ENCODE data around the gene METTL15. TPM values are rescaled to one million over a fixed set of nuclear protein-coding genes. Genes with fewer than 3 reads are reported as not detected.
A peak's percentile ranks its signal among the peaks of the same experiment; 100 is the strongest.

METTL15 gene
- total RNA-seq (2021): 31.3 and 36.6 TPM in 2 replicates
- Bru-seq, nascent RNA: percentile 90 among the genes with signal in this experiment
- percentile 84 among the genes with signal in this experiment for BruChase-seq, experiment 1, labeled RNA remaining after a 2-hour chase
- percentile 67 among the genes with signal in this experiment for BruChase-seq, experiment 2, labeled RNA remaining after a 6-hour chase
- long read RNA-seq, full-length matches to known transcripts: 11 of 88 reads
- long read RNA-seq, partial matches to known transcripts: 52 of 88 reads
- long read RNA-seq, other reads (novel, unspliced or antisense): 25 of 88 reads

DNA sequence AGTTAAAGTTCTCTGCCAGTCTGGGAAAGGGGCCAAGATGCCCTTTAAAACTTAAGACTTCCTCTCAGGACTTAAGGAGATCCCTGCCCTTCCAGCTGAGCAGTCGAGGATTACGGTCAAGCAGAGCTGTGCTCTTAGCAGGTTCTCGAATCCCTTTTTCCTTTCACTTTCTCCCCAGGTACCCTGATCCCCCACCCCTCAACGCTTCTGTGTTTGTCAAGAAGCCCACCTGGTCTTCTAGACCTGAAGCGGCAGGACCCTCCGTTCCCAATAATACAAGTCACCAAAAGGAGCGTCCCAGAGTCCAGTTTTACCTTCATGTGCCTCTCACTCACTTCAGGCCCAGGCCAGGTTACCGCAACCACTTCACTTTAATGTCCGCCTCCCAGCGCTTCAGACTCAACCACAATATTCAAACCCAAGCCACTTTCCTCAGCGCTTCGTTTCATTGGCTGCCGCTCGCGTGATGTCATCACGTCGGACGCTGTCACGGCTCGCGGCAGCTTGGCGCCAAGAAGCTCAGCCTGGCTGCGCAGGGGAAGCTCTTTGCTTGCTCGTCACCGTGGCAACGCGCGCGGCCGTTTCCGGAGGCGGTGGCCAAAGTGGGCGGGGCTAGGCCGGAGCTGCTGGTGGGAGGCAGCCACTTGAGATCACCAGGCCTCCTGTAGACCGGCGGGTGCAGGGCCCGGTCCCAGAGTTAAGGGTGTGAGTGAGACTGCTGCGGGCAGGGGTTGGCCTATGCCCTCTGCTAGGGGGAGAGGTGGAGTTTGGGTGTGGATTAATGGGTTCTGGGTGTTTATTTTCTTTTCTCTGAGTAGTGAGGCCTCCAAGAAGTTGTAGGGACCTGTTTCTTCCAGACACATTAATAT, at the start of gene METTL15, which contains the start of gene KIF18A:
Gene METTL15 (plus strand): TSS at position 639 of the 869 bp plus-strand sequence. CDS start 4,947 bp downstream, outside the sequence.
Gene KIF18A (minus strand): TSS at position 407 of the 869 bp plus-strand sequence. CDS start 10,209 bp downstream, outside the sequence.
- BruUV-seq (replicated peaks): TSS peak; percentile 62
- Histone ChIP-seq H3K4me3 (ENCODE audit: low read depth, low read length, poor library complexity, severe bottlenecking) (peak within 1 kb of the TSS; percentile 57), H3K36me3 (ENCODE audit: insufficient read depth, low read length, poor library complexity, severe bottlenecking) (no peaks in the 10 kb centered on the region), H3K27me3 (replicated peaks; ENCODE audit: insufficient read depth, low read depth, low read length, poor library complexity) (no peaks in the 10 kb centered on the region), H3K27ac (ENCODE audit: low read depth, low read length, poor library complexity, severe bottlenecking) (peak within 1 kb of the TSS; percentile 86), H3K9me3 (ENCODE audit: low read depth, low read length, poor library complexity, severe bottlenecking) (no peaks in the 10 kb centered on the region), H3K4me1 (ENCODE audit: insufficient read depth, low read length, poor library complexity, severe bottlenecking) (peaks cover 59% of the 10 kb centered on the region)
- peak; percentile 100 for DNase-seq (ENCODE audit: low spot score)
- CTCF ChIA-PET: no interaction called here
- TF ChIP-seq EZH2 (IDR thresholded peaks at IDR 0.05; ENCODE audit: borderline replicate concordance, low read depth, low read length, poor library complexity, severe bottlenecking) (no peak), CTCF (conservative IDR thresholded peaks at IDR 0.05; ENCODE audit: low read depth, low read length) (no peak)
- intact Hi-C loops (cut with micrococcal nuclease; ENCODE audit: unreplicated experiment): loop anchor here (5.0 to 10.0 kb wide), 6 partner anchors 369 to 1227 kb away; partner anchors contain the start of gene LIN7C
- POLR2A ChIA-PET (ENCODE audit: low non-redundant PET): interaction anchor here (0.6 to 1.1 kb wide), 3 partner anchors 10 to 1756 kb away, joined by 3 to 4 read pairs (median 3); no protein-coding TSS in a partner anchor

DNA sequence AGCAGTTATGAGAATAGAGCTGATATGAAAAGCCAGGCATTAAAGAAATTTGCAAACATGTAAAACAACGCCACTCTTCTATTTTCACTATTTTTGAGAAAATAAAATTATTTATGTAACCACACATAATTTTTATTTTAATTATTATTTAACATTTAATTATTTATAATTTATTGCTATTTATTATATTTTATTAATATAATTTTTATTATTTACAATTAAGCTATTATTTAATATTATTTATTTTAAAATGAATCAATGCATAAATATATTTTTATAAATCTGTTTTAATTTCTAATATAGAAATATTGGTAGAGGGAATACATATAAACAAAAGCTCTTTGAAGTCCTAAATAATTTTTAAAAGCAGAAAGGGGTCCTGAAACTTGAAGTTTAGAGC, 36.9 kb upstream of the METTL15 start:
- Histone ChIP-seq H3K27ac (ENCODE audit: low read depth, low read length, poor library complexity, severe bottlenecking) (no peak overlapping the region), H3K9me3 (ENCODE audit: low read depth, low read length, poor library complexity, severe bottlenecking) (no peaks in the 10 kb centered on the region), H3K4me3 (ENCODE audit: low read depth, low read length, poor library complexity, severe bottlenecking) (no peak overlapping the region), H3K27me3 (replicated peaks; ENCODE audit: insufficient read depth, low read depth, low read length, poor library complexity) (no peaks in the 10 kb centered on the region), H3K4me1 (ENCODE audit: insufficient read depth, low read length, poor library complexity, severe bottlenecking) (no peaks in the 10 kb centered on the region), H3K36me3 (ENCODE audit: insufficient read depth, low read length, poor library complexity, severe bottlenecking) (peaks cover 62% of the 10 kb centered on the region)
- ChIA-PET POLR2A (ENCODE audit: low non-redundant PET) (no interaction called here), CTCF (no interaction called here)
- TF ChIP-seq CTCF (conservative IDR thresholded peaks at IDR 0.05; ENCODE audit: low read depth, low read length) (no peak), EZH2 (IDR thresholded peaks at IDR 0.05; ENCODE audit: borderline replicate concordance, low read depth, low read length, poor library complexity, severe bottlenecking) (no peak)
- intact Hi-C loops (cut with micrococcal nuclease; ENCODE audit: unreplicated experiment): no loop called here
- DNase-seq (ENCODE audit: low spot score): no peak
- BruUV-seq (replicated peaks): no TSS peak

DNA sequence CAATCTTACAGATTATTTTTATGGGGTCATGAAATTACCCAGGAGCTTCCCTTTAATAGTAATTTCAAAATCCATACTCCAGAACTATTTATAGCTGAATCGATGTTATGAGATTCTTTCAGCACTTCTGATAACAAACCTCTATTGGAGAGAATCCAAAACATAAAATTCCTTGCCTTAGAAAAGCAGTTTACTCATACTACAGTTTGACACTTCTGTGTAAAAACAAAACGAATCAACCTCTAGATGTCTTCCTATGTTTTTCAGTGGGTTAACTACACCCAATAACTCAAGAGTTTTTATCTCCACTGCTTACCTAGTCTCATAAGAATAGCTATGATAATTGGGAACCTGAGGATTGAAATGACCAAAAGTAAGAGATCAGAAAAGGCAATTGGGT, 35.9 kb upstream of the METTL15 start:
- intact Hi-C loops (cut with micrococcal nuclease; ENCODE audit: unreplicated experiment): no loop called here
- no TSS peak for BruUV-seq (replicated peaks)
- CTCF ChIA-PET: no interaction called here
- no peak for TF ChIP-seq CTCF (conservative IDR thresholded peaks at IDR 0.05; ENCODE audit: low read depth, low read length)
- no peak for TF ChIP-seq EZH2 (IDR thresholded peaks at IDR 0.05; ENCODE audit: borderline replicate concordance, low read depth, low read length, poor library complexity, severe bottlenecking)
- Histone ChIP-seq H3K4me3 (ENCODE audit: low read depth, low read length, poor library complexity, severe bottlenecking) (no peak overlapping the region), H3K27ac (ENCODE audit: low read depth, low read length, poor library complexity, severe bottlenecking) (no peak overlapping the region), H3K4me1 (ENCODE audit: insufficient read depth, low read length, poor library complexity, severe bottlenecking) (no peaks in the 10 kb centered on the region), H3K36me3 (ENCODE audit: insufficient read depth, low read length, poor library complexity, severe bottlenecking) (peaks cover 72% of the 10 kb centered on the region), H3K27me3 (replicated peaks; ENCODE audit: insufficient read depth, low read depth, low read length, poor library complexity) (no peaks in the 10 kb centered on the region), H3K9me3 (ENCODE audit: low read depth, low read length, poor library complexity, severe bottlenecking) (no peaks in the 10 kb centered on the region)
- POLR2A ChIA-PET (ENCODE audit: low non-redundant PET): interaction anchor here (0.5 to 0.6 kb wide), 2 partner anchors 374 to 641 kb away, joined by 3 to 5 read pairs; no protein-coding TSS in a partner anchor
- DNase-seq (ENCODE audit: low spot score): no peak
